ENCODE data around the gene CALCOCO2. TPM values are rescaled to one million over a fixed set of nuclear protein-coding genes. Genes with fewer than 3 reads are reported as not detected.

Gene CALCOCO2
- total RNA-seq, 1 donor from 2014 or later = 115 TPM

DNA sequence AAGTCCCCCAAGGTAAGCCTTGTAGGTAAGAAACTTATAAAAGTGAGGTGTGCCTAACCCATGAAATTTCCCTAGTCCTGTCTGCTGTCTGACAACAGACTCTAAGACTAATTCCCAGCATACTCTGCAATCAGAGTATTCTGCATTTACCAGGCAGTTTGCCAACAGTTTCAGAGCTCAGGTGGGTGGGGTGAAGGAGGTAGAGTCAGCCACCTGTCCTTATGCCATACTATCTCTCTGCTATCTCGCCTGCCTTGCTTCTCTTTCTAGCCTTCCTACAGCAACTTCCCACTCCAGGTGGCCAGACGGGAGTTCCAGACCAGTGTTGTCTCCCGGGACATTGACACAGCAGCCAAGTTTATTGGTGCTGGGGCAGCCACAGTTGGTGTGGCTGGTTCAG lies 64.1 kb downstream of the CALCOCO2 start:
- no peak overlapping the region for H3K4me3 Mint-ChIP-seq
- no peaks in the 10 kb centered on the region for H3K9me3 Mint-ChIP-seq
- TF ChIP-seq CTCF (IDR thresholded peaks at IDR 0.05) = no peak
- H3K36me3 Mint-ChIP-seq (ENCODE audit: low read depth) = peaks cover 50% of the 10 kb centered on the region
- intact Hi-C loops (cut with micrococcal nuclease) = loop anchor here (5.0 kb wide), 1 partner anchor 793 kb away; the partner anchor contains the start of gene CBX1
- no peaks in the 10 kb centered on the region for H3K27me3 Mint-ChIP-seq
- peaks cover 34% of the 10 kb centered on the region for H3K4me1 Mint-ChIP-seq
- ATAC-seq (ENCODE audit: low read depth) (no peak), DNase-seq (no peak)
- ChIA-PET POLR2A (interaction anchor here (3.3 to 4.5 kb wide), 3 partner anchors 9 to 22 kb away, joined by 33 to 103 read pairs (median 61); partner anchors contain the start of gene UBE2Z), CTCF (interaction anchor here (0.9 to 2.2 kb wide), 2 partner anchors 11 to 16 kb away, joined by 5 to 11 read pairs; no protein-coding TSS in a partner anchor)
- no peak overlapping the region for H3K27ac Mint-ChIP-seq

DNA sequence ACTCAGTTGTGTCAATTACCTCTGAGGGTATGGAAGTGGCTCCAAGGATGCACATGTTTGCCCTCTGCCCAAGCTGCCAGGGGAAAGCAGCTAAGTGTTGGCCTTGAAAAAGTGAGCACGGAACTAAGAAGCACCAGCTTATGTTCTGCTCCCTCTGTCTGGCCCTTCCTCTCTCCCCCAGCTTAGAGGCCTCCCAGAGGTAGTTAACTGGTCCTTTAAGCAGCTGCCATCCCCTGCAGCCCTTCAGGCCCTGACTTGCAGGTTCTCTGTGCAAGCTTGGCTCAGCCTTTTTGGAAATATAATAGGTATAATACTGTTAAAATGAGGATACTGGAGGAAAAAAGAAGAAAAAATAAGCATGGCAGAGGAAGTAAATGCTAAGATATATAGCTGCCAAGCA lies 70.4 kb downstream of the CALCOCO2 start:
- TF ChIP-seq CTCF (IDR thresholded peaks at IDR 0.05) = no peak
- Mint-ChIP-seq H3K27ac (no peak overlapping the region), H3K36me3 (ENCODE audit: low read depth) (peaks cover 20% of the 10 kb centered on the region), H3K4me3 (no peak overlapping the region), H3K27me3 (no peaks in the 10 kb centered on the region), H3K9me3 (no peaks in the 10 kb centered on the region), H3K4me1 (no peaks in the 10 kb centered on the region)
- POLR2A ChIA-PET = interaction anchor here (0.6 to 0.7 kb wide), 2 partner anchors 66 to 799 kb away, joined by 3 read pairs; no protein-coding TSS in a partner anchor
- ATAC-seq (ENCODE audit: low read depth) (no peak), DNase-seq (no peak)
- intact Hi-C loops (cut with micrococcal nuclease) = no loop called here
- CTCF ChIA-PET = no interaction called here

DNA sequence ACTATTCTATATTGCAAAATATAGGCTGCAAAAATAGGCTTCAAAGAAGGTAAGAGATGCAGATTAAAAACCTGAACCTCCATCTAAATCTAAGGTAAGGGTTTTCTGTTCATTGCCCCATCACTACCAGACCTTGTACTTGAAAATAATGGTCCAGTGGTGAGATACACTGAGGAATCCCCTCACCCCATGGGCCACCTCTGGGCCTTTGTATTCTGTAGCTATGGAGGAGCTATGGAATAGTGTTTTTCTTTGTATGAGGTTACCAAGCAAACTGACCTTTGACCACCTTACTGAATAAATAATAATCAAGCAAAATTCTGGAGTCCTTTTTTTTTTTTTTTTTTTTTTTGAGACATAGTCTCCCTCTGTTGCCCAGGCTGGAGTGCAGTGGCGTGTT lies 72.6 kb downstream of the CALCOCO2 start:
- no peak overlapping the region for H3K4me3 Mint-ChIP-seq
- no peaks in the 10 kb centered on the region for H3K9me3 Mint-ChIP-seq
- no peak overlapping the region for H3K27ac Mint-ChIP-seq
- CTCF ChIA-PET = interaction anchor here (1.2 kb wide), 1 partner anchor 25 kb away, joined by 3 read pairs; no protein-coding TSS in a partner anchor
- TF ChIP-seq CTCF (IDR thresholded peaks at IDR 0.05) = no peak
- POLR2A ChIA-PET = interaction anchor here (3.3 kb wide), 1 partner anchor 10 kb away, joined by 33 read pairs; the partner anchor contains the start of gene ATP5MC1
- no peak for DNase-seq
- intact Hi-C loops (cut with micrococcal nuclease) = no loop called here
- peaks cover 10% of the 10 kb centered on the region for H3K4me1 Mint-ChIP-seq
- no peaks in the 10 kb centered on the region for H3K27me3 Mint-ChIP-seq
- peaks cover 6% of the 10 kb centered on the region for H3K36me3 Mint-ChIP-seq (ENCODE audit: low read depth)
- no peak for ATAC-seq (ENCODE audit: low read depth)

DNA sequence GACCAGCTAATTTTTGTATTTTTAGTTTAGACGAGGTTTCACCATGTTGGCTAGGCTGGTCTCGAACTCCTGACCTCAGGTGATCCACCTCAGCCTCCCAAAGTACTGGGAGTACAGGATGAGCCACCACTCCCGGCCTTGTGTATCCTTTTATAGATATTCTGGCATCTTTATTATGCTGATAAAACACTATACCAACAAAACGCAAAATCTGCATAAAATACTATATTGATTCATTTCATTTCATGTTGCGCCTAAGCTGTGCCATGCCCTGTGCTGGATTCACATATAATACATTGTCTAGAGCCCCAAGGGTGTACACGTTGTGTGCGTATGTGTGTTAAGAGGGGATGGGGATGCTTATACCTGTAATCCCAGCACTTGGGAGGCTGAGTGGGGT lies 73.6 kb downstream of the CALCOCO2 start:
- Mint-ChIP-seq H3K4me3 (no peak overlapping the region), H3K36me3 (ENCODE audit: low read depth) (peaks cover 8% of the 10 kb centered on the region), H3K4me1 (peaks cover 14% of the 10 kb centered on the region), H3K27me3 (no peaks in the 10 kb centered on the region), H3K27ac (no peak overlapping the region), H3K9me3 (no peaks in the 10 kb centered on the region)
- ATAC-seq (ENCODE audit: low read depth) (no peak), DNase-seq (no peak)
- intact Hi-C loops (cut with micrococcal nuclease) = no loop called here
- TF ChIP-seq CTCF (IDR thresholded peaks at IDR 0.05) = no peak
- CTCF ChIA-PET = interaction anchor here (1.2 kb wide), 1 partner anchor 26 kb away, joined by 3 read pairs; no protein-coding TSS in a partner anchor
- POLR2A ChIA-PET = interaction anchor here (0.6 to 3.3 kb wide), 2 partner anchors 11 to 1209 kb away, joined by 3 to 33 read pairs; partner anchors contain the start of gene ATP5MC1

- no peak overlapping the region for H3K27ac Mint-ChIP-seq
- intact Hi-C loops (cut with micrococcal nuclease) = loop anchor here (5.0 kb wide), 1 partner anchor 1491 kb away; the partner anchor contains the start of gene LRRC59
- ChIA-PET POLR2A (no interaction called here), CTCF (no interaction called here)
- peaks cover 24% of the 10 kb centered on the region for H3K36me3 Mint-ChIP-seq (ENCODE audit: low read depth)
- no peaks in the 10 kb centered on the region for H3K27me3 Mint-ChIP-seq
- DNase-seq (no peak), ATAC-seq (ENCODE audit: low read depth) (no peak)
- no peak for TF ChIP-seq CTCF (IDR thresholded peaks at IDR 0.05)
- H3K4me1 Mint-ChIP-seq = peaks cover 30% of the 10 kb centered on the region
- no peak overlapping the region for H3K4me3 Mint-ChIP-seq
- no peaks in the 10 kb centered on the region for H3K9me3 Mint-ChIP-seq
Observed at GRCh38 chr17:48905987-48906515, 75.2 kb downstream of the CALCOCO2 start.
